IPS-18c (cell line): ENCODE data around the gene NHERF2.
"Not testable (repeated sequence)": the region's sequence is repeated elsewhere in the genome, so short reads cannot be mapped to it uniquely, and the experiment has no call there.

Source experiments
- H3K4me3 ChIP-seq: 2 replicates; pipeline ENCODE4 v1.7.0; 2013; ENCODE audit warnings: low read depth, mild to moderate bottlenecking, low read length, moderate library complexity; ENCODE audit not compliant: insufficient read depth
- H3K9me3 ChIP-seq: one replicate; pipeline ENCODE4 v1.6.1; 2013; ENCODE audit warnings: mild to moderate bottlenecking, low read length, moderate library complexity; ENCODE audit not compliant: control insufficient read depth, insufficient read depth

Gene NHERF2

GRCh38 chr16:2002406-2003230 is 24.1 kb upstream of the NHERF2 start:
- H3K4me3 ChIP-seq, result no peak overlapping the region
- H3K9me3 ChIP-seq, result no peaks in the 10 kb centered on the region

- Histone ChIP-seq H3K4me3 (no peak overlapping the region), H3K9me3 (no peaks in the 10 kb centered on the region)
Observed at GRCh38 chr16:2003231-2003826, 23.4 kb upstream of the NHERF2 start.

GRCh38 chr16:2003827-2004641 is 22.7 kb upstream of the NHERF2 start:
- H3K4me3 ChIP-seq, result peak overlapping the region; percentile 6; the same call in 1 of the 2 replicates
- H3K9me3 ChIP-seq, result no peaks in the 10 kb centered on the region

- Histone ChIP-seq H3K4me3 (no peak overlapping the region), H3K9me3 (no peaks in the 10 kb centered on the region)
Observed at GRCh38 chr16:2004795-2005517, 21.7 kb upstream of the NHERF2 start.

- no peak overlapping the region for H3K4me3 ChIP-seq
- H3K9me3 ChIP-seq, result no peaks in the 10 kb centered on the region
Observed at GRCh38 chr16:2005646-2006045, 21.1 kb upstream of the NHERF2 start.

- H3K9me3 ChIP-seq, result no peaks in the 10 kb centered on the region
- no peak overlapping the region for H3K4me3 ChIP-seq
Observed at GRCh38 chr16:2006317-2006716, 20.4 kb upstream of the NHERF2 start.

- peak overlapping the region; percentile 15 for H3K4me3 ChIP-seq
- no peaks in the 10 kb centered on the region for H3K9me3 ChIP-seq
Observed at GRCh38 chr16:2007081-2007836, 19.4 kb upstream of the NHERF2 start.

GRCh38 chr16:2008009-2008526 is 18.6 kb upstream of the NHERF2 start:
- H3K4me3 ChIP-seq, result peak overlapping the region; percentile 15
- H3K9me3 ChIP-seq, result no peaks in the 10 kb centered on the region

- H3K9me3 ChIP-seq, result no peaks in the 10 kb centered on the region
Observed at GRCh38 chr16:2008631-2009163, 18.0 kb upstream of the NHERF2 start.

GRCh38 chr16:2009164-2009711 is 17.5 kb upstream of the NHERF2 start:
- H3K4me3 ChIP-seq, result peak overlapping the region; percentile 93
- no peaks in the 10 kb centered on the region for H3K9me3 ChIP-seq

More at GRCh38 chr16:2008631-2009163, 18.0 kb upstream of the NHERF2 start:
- peak overlapping the region; percentile 93 for H3K4me3 ChIP-seq

- H3K9me3 ChIP-seq, result no peaks in the 10 kb centered on the region
Observed at GRCh38 chr16:2009791-2010510, 16.8 kb upstream of the NHERF2 start, which contains the start of gene ZNF598. Gene ZNF598, minus strand, starts transcription at chr16:2009821.

GRCh38 chr16:2011726-2012125 is 15.0 kb upstream of the NHERF2 start:
- not testable (repeated sequence) for H3K9me3 ChIP-seq, H3K4me3 ChIP-seq

More at GRCh38 chr16:2009791-2010510, 16.8 kb upstream of the NHERF2 start, which contains the start of gene ZNF598:
- peak within 1 kb of the TSS; percentile 96 for H3K4me3 ChIP-seq

GRCh38 chr16:2013527-2013926 is 13.2 kb upstream of the NHERF2 start:
- Histone ChIP-seq H3K9me3 (no peaks in the 10 kb centered on the region), H3K4me3 (no peak overlapping the region)

GRCh38 chr16:2015117-2015946 is 11.4 kb upstream of the NHERF2 start:
- Histone ChIP-seq H3K4me3 (no peak overlapping the region), H3K9me3 (peaks cover 2% of the 10 kb centered on the region)

- H3K4me3 ChIP-seq, result no peak overlapping the region
- peaks cover 2% of the 10 kb centered on the region for H3K9me3 ChIP-seq
Observed at GRCh38 chr16:2015947-2016208, 10.8 kb upstream of the NHERF2 start.
